ENCODE results near the gene RBFOX1.

DNA sequence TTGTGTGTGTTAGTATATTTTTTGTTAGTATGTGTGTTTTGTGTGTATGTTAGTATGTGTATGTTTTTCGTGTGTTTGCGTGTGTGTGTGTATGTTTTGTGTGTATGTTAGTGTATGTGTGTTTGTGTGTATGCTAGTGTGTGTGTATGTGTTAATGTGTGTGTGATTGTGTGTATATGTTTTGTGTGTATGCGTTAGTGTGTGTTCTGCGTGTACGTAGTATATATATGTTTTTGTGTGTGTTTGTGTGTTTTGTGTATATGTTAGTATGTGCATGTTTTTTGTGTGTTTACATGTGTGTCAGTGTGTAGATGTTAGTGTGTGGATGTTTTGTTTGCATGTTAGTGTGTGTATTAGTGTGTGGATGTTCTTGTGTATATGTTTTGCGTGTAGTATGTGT is 29.6 kb downstream of the RBFOX1 start:
- TF ChIP-seq, protein P1, sequence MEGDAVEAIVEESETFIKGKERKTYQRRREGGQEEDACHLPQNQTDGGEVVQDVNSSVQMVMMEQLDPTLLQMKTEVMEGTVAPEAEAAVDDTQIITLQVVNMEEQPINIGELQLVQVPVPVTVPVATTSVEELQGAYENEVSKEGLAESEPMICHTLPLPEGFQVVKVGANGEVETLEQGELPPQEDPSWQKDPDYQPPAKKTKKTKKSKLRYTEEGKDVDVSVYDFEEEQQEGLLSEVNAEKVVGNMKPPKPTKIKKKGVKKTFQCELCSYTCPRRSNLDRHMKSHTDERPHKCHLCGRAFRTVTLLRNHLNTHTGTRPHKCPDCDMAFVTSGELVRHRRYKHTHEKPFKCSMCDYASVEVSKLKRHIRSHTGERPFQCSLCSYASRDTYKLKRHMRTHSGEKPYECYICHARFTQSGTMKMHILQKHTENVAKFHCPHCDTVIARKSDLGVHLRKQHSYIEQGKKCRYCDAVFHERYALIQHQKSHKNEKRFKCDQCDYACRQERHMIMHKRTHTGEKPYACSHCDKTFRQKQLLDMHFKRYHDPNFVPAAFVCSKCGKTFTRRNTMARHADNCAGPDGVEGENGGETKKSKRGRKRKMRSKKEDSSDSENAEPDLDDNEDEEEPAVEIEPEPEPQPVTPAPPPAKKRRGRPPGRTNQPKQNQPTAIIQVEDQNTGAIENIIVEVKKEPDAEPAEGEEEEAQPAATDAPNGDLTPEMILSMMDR (IDR thresholded peaks at IDR 0.05; ENCODE audit: low read length), result no peak
- TF ChIP-seq EZH2 (IDR thresholded peaks at IDR 0.05; ENCODE audit: borderline replicate concordance, low read length), result no peak

Data from OCI-LY1 (cell line).